H1 (cell line): ENCODE measurements around the gene NFASC. TPM values are rescaled to one million over a fixed set of nuclear protein-coding genes. Genes with fewer than 3 reads are reported as not detected.

Experiments used
- CTCF ChIA-PET: fragments of 300-600 bp; sonication (Branson Sonifier 250); formaldehyde crosslinking; loops from one replicate; lab custom pipeline; 2021; ENCODE audit not compliant: partially characterized antibody; lab: Charles Lee
- POLR2A ChIA-PET: fragments of 300-600 bp; sonication (Branson Sonifier 250); formaldehyde crosslinking; loops from one replicate; lab custom pipeline; 2021; ENCODE audit warnings: inconsistent platforms; ENCODE audit not compliant: partially characterized antibody; lab: Charles Lee
- DNase-seq, 2 experiments: peaks; one replicate each; pipeline versions ENCODE4 v3.0.0 to v3.0.0-alpha.2; 2010 to 2022; ENCODE audit warnings: low spot score in 2 of 2, low read depth in 1 of 2, mixed read lengths in 1 of 2
- FAIRE-seq: peaks from 2 replicates; lab custom pipeline; 2011; peaks lifted over from hg19 to GRCh38; lab: Jason Lieb, UNC
- H2AFZ ChIP-seq: 2 replicates; pipeline ENCODE4 v1.8.1; 2012; ENCODE audit warnings: low read length, inconsistent platforms
- H2AK5ac ChIP-seq: 2 replicates; pipeline ENCODE4 v1.6.1; 2013; ENCODE audit warnings: low read depth, low read length
- H2BK120ac ChIP-seq: replicated peaks from 2 replicates; pipeline ENCODE3; 2013; ENCODE audit warnings: low read depth, low read length, inconsistent platforms
- H2BK12ac ChIP-seq: 2 replicates; pipeline ENCODE4 v1.6.1; 2013; ENCODE audit warnings: low read depth, low read length
- H2BK15ac ChIP-seq: 2 replicates; pipeline ENCODE4 v1.6.1; 2013; ENCODE audit warnings: low read length
- H2BK20ac ChIP-seq: 2 replicates; pipeline ENCODE4 v1.6.1; 2013; ENCODE audit warnings: low read length
- H2BK5ac ChIP-seq: 2 replicates; pipeline ENCODE4 v1.6.1; 2013; ENCODE audit warnings: low read depth, low read length
- H3K14ac ChIP-seq: 2 replicates; pipeline ENCODE4 v1.6.1; 2013; ENCODE audit warnings: inconsistent platforms; ENCODE audit not compliant: insufficient read length
- H3K18ac ChIP-seq: 2 replicates; pipeline ENCODE4 v1.6.1; 2013; ENCODE audit warnings: low read length; ENCODE audit errors: extremely low read depth
- H3K23ac ChIP-seq: 2 replicates; pipeline ENCODE4 v1.6.1; 2013; ENCODE audit warnings: inconsistent platforms; ENCODE audit not compliant: insufficient read length
- H3K23me2 ChIP-seq: 2 replicates; pipeline ENCODE4 v1.6.1; 2013; ENCODE audit warnings: low read depth, low read length
- H3K27ac ChIP-seq: 2 replicates; pipeline ENCODE4 v1.6.1; 2011; ENCODE audit warnings: low read depth, low read length, inconsistent platforms
- H3K27me3 ChIP-seq, 4 experiments: replicated peaks in 1 of 4; 1 replicate in 1 of 4; 2 replicates in 3 of 4; pipeline versions ENCODE4 v1.6.1 to v1.8.1; 2011 to 2013; ENCODE audit warnings: low read length in 3 of 4, mild to moderate bottlenecking in 3 of 4, inconsistent platforms in 2 of 4, mixed read lengths in 2 of 4, moderate library complexity in 1 of 4; ENCODE audit not compliant: control insufficient read depth in 3 of 4, insufficient read depth in 3 of 4; ENCODE audit errors: extremely low read depth in 1 of 4
- H3K36me3 ChIP-seq, 4 experiments: 2 replicates each; pipeline versions ENCODE4 v1.6.1 to v1.8.1; 2011 to 2013; ENCODE audit warnings: mild to moderate bottlenecking in 4 of 4, low read length in 3 of 4, moderate library complexity in 2 of 4, control low read depth in 1 of 4, inconsistent platforms in 1 of 4; ENCODE audit not compliant: insufficient read depth in 4 of 4, control insufficient read depth in 2 of 4
- H3K4ac ChIP-seq: replicated peaks from 2 replicates; pipeline ENCODE3; 2013; ENCODE audit warnings: low read length, low read depth, mixed read lengths, inconsistent platforms; ENCODE audit not compliant: insufficient read length
- H3K4me1 ChIP-seq, 4 experiments: replicated peaks in 1 of 4; 1 replicate in 1 of 4; 2 replicates in 3 of 4; pipeline versions ENCODE4 v1.6.1 to v1.8.1; 2011 to 2013; ENCODE audit warnings: low read length in 3 of 4, inconsistent platforms in 2 of 4, mixed read lengths in 1 of 4; ENCODE audit not compliant: insufficient read depth in 4 of 4, control insufficient read depth in 3 of 4
- H3K4me2 ChIP-seq, 2 experiments: 2 replicates each; pipeline versions ENCODE4 v1.6.1 to v1.8.1; 2011 to 2013; ENCODE audit warnings: low read depth in 2 of 2, low read length in 2 of 2, control low read depth in 1 of 2, inconsistent platforms in 1 of 2, mild to moderate bottlenecking in 1 of 2; ENCODE audit not compliant: insufficient read depth in 1 of 2
- H3K4me3 ChIP-seq, 4 experiments: fragments of 200-600, 300-600 bp in 1 of 4; sonication (generic), shearing (Covaris generic), sonication (Bioruptor Twin) in 1 of 4; 2 replicates each; pipeline versions ENCODE4 v1.5.1 to v1.8.1; 2011 to 2016; ENCODE audit warnings: low read length in 4 of 4, low read depth in 3 of 4, control low read depth in 2 of 4, inconsistent platforms in 2 of 4, mild to moderate bottlenecking in 2 of 4, mixed read lengths in 1 of 4, moderate library complexity in 1 of 4; ENCODE audit not compliant: insufficient read depth in 2 of 4; ENCODE audit errors: extremely low read depth in 1 of 4
- H3K56ac ChIP-seq: replicated peaks from 2 replicates; pipeline ENCODE3; 2013; ENCODE audit warnings: low read depth, mild to moderate bottlenecking, mixed read lengths, low read length, inconsistent platforms; ENCODE audit not compliant: insufficient read length
- H3K79me1 ChIP-seq: 2 replicates; pipeline ENCODE4 v1.6.1; 2013; ENCODE audit warnings: low read depth, low read length, control low read depth
- H3K79me2 ChIP-seq, 2 experiments: 2 replicates each; pipeline versions ENCODE4 v1.6.1 to v1.8.1; 2012 to 2013; ENCODE audit warnings: low read length in 2 of 2, mild to moderate bottlenecking in 2 of 2, inconsistent platforms in 1 of 2; ENCODE audit not compliant: insufficient read depth in 2 of 2, control insufficient read depth in 1 of 2
- H3K9ac ChIP-seq, 4 experiments: replicated peaks in 1 of 4; 1 replicate in 1 of 4; 2 replicates in 3 of 4; pipeline versions ENCODE4 v1.6.1 to v1.8.1; 2011 to 2013; ENCODE audit warnings: low read depth in 3 of 4, low read length in 3 of 4, control low read depth in 2 of 4, mild to moderate bottlenecking in 2 of 4, moderate library complexity in 2 of 4, inconsistent platforms in 1 of 4; ENCODE audit errors: extremely low read depth in 1 of 4
- H3K9me3 ChIP-seq, 2 experiments: 2 replicates each; pipeline versions ENCODE4 v1.6.1 to v1.8.1; 2012 to 2013; ENCODE audit warnings: mild to moderate bottlenecking in 2 of 2, moderate library complexity in 2 of 2, control low read depth in 1 of 2, inconsistent platforms in 1 of 2, low read depth in 1 of 2, low read length in 1 of 2, mixed read lengths in 1 of 2; ENCODE audit not compliant: insufficient read depth in 2 of 2
- H4K20me1 ChIP-seq, 2 experiments: replicated peaks in 1 of 2; 2 replicates each; pipeline versions ENCODE3 to v1.8.1; 2011 to 2013; ENCODE audit warnings: inconsistent platforms in 2 of 2, low read length in 2 of 2, mild to moderate bottlenecking in 1 of 2; ENCODE audit not compliant: insufficient read depth in 2 of 2, control insufficient read depth in 1 of 2
- H4K5ac ChIP-seq: 2 replicates; pipeline ENCODE4 v1.6.1; 2013; ENCODE audit warnings: low read length, low read depth, mixed read lengths, inconsistent platforms; ENCODE audit not compliant: insufficient read length
- H4K8ac ChIP-seq: 2 replicates; pipeline ENCODE4 v1.8.0; 2013; ENCODE audit warnings: mild to moderate bottlenecking, moderate library complexity, low read length, inconsistent platforms; ENCODE audit not compliant: insufficient read depth; ENCODE audit errors: extremely low read depth
- H4K91ac ChIP-seq: replicated peaks from 2 replicates; pipeline ENCODE3; 2013; ENCODE audit warnings: low read length, mixed read lengths, inconsistent platforms; ENCODE audit not compliant: insufficient read length
- SUZ12 ChIP-seq: fragments of 200-600 bp; sonication (generic); IDR thresholded peaks from 2 replicates; pipeline ENCODE4 v1.6.1; 2012; ENCODE audit warnings: mild to moderate bottlenecking, inconsistent platforms, low read length, moderate library complexity, mixed read lengths
- WGBS, 2 experiments: shearing (Covaris generic) in 1 of 2; methylation state at CpG; one replicate each; pipeline versions ENCODE4 v1.1.6 to v1.1.7; 2013 to 2015; ENCODE audit warnings: low lambda C conversion rate in 2 of 2, mixed read lengths in 2 of 2, inconsistent platforms in 1 of 2, low coverage in 1 of 2, missing lambda C conversion rate in 1 of 2; ENCODE audit not compliant: insufficient replicate concordance in 2 of 2, insufficient coverage in 1 of 2, insufficient read length in 1 of 2; ENCODE audit errors: extremely low coverage in 1 of 2, missing lambda C conversion rate in 1 of 2; 5-methylcytosine and 5-hydroxymethylcytosine counted together
- polyA plus RNA-seq, 7 experiments: library from polyadenylated mRNA; depleted of rRNA in 3 of 7; stranded (reverse) in 5 of 7; unstranded in 2 of 7; fragments of >200 nt in 5 of 7; fragments of 200-250 nt in 2 of 7; gene quantifications; 1 replicate in 5 of 7; 2 replicates in 1 of 7; 4 replicates in 1 of 7; pipeline versions ENCODE4 v1.2.1 to v1.2.3, GENCODE V29; 2011 to 2013; ENCODE audit warnings: missing spikeins in 2 of 7, mixed read lengths in 2 of 7
- total RNA-seq: library from RNA; stranded (reverse); fragmentation: NEBNext Ultra II Directional; extraction: Animal tissue kit (Norgen Biotek cat#: 25700); gene quantifications from 2 replicates; pipeline ENCODE4 v1.2.1, GENCODE V29; 2021

The NFASC gene
- total and polyA plus RNA-seq, 2 of the 8 experiments (the other 6 are each of a cell fraction or from before 2014, with no cell fraction given): 5.0 to 15.2 TPM

DNA sequence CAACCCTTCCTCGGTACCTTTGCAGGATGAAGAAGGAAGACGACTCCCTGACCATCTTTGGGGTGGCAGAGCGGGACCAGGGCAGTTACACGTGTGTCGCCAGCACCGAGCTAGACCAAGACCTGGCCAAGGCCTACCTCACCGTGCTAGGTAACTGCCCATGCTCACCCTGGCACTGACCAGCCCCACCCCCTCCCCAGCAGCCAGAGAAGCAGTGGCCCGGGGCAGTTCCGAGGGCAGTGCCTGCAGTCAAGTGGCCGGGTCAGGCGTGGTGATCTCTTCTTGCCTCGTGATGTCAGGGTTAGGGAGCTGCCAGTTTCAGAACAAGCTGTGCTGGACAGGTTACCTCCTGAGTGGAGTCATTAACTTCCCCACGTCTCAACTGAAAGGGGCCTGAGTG is 106.0 kb downstream of the NFASC start:
- Histone ChIP-seq H3K23me2 (no peaks in the 10 kb centered on the region), H3K4me1 (no peaks in the 10 kb centered on the region), H3K27me3 (no peaks in the 10 kb centered on the region), H3K79me2 (no peaks in the 10 kb centered on the region), H3K23ac (no peak overlapping the region), H3K4ac (no peak overlapping the region), H3K14ac (no peak overlapping the region), H3K4me2 (no peak overlapping the region), H3K36me3 (no peaks in the 10 kb centered on the region), H3K56ac (no peak overlapping the region), H4K91ac (no peak overlapping the region), H2AFZ (no peak overlapping the region), H2BK120ac (no peak overlapping the region), H3K79me1 (no peaks in the 10 kb centered on the region), H4K5ac (no peak overlapping the region), H3K9me3 (no peaks in the 10 kb centered on the region), H2BK20ac (no peak overlapping the region), H4K20me1 (no peaks in the 10 kb centered on the region), H2BK12ac (no peak overlapping the region), H3K9ac (no peak overlapping the region), H3K18ac (no peak overlapping the region), H4K8ac (no peak overlapping the region), H2AK5ac (no peak overlapping the region), H3K27ac (no peak overlapping the region), H3K4me3 (no peak overlapping the region), H2BK5ac (no peak overlapping the region), H2BK15ac (no peak overlapping the region)
- no peak for TF ChIP-seq SUZ12
- WGBS, 2 experiments: 85% methylated on average over 12 of the region's 13 CpGs; no CpG with 5 or more reads in 1 of the 2 experiments
- CTCF ChIA-PET: interaction anchor here (0.7 to 33.8 kb wide), 36 partner anchors 9 to 519 kb away, joined by 3 to 1336 read pairs (median 5); partner anchors contain the start of gene TMEM81
- POLR2A ChIA-PET: interaction anchor here (1.4 kb wide), 1 partner anchor 54 kb away, joined by 5 read pairs; no protein-coding TSS in a partner anchor
- DNase-seq (no peak), FAIRE-seq (no peak)
